HEK293 (cell line): ENCODE measurements around the gene HS3ST6.

Experiments
- ATF2 ChIP-seq: fragments of 450-650 bp; formaldehyde crosslinking; IDR thresholded peaks from 2 replicates; pipeline ENCODE4 v1.5.1; 2016; ENCODE audit warnings: missing biosample characterization, missing genetic modification characterization, low read depth
- ELK4 ChIP-seq: IDR thresholded peaks from 2 replicates; pipeline ENCODE4 v1.6.1; 2011; ENCODE audit warnings: mild to moderate bottlenecking, low read depth, low read length, borderline replicate concordance
- OVOL3 ChIP-seq: fragments of 450-650 bp; formaldehyde crosslinking; IDR thresholded peaks from 2 replicates; pipeline ENCODE4 v1.5.1; 2016; ENCODE audit warnings: missing biosample characterization, missing genetic modification characterization
- SETDB1 ChIP-seq: IDR thresholded peaks from one replicate; pipeline ENCODE4 v1.6.1; 2017; ENCODE audit warnings: mild to moderate bottlenecking, low read length, moderate library complexity, mixed read lengths; ENCODE audit not compliant: insufficient read length
- SP3 ChIP-seq: fragments of 450-650 bp; formaldehyde crosslinking; IDR thresholded peaks from 2 replicates; pipeline ENCODE4 v1.5.1; 2016; ENCODE audit warnings: missing biosample characterization, missing genetic modification characterization
- TCF7L2 ChIP-seq: IDR thresholded peaks from 2 replicates; pipeline ENCODE4 v1.6.1; 2011; ENCODE audit warnings: low read depth, mild to moderate bottlenecking, inconsistent platforms, low read length, moderate library complexity, borderline replicate concordance
- ZNF266 ChIP-seq: fragments of 450-650 bp; formaldehyde crosslinking; IDR thresholded peaks from 2 replicates; pipeline ENCODE4 v1.5.1; 2016; ENCODE audit warnings: missing biosample characterization, missing genetic modification characterization, low read depth
- ZNF37A ChIP-seq: fragments of 450-650 bp; IDR thresholded peaks from 2 replicates; pipeline ENCODE4 v1.5.1; 2018; ENCODE audit warnings: missing biosample characterization, missing genetic modification characterization
- ZNF416 ChIP-seq: fragments of 450-650 bp; formaldehyde crosslinking; IDR thresholded peaks from 2 replicates; pipeline ENCODE4 v1.5.1; 2016; ENCODE audit warnings: missing biosample characterization, missing genetic modification characterization
- ZNF510 ChIP-seq: fragments of 450-650 bp; formaldehyde crosslinking; IDR thresholded peaks from 2 replicates; pipeline ENCODE4 v1.5.1; 2018; ENCODE audit warnings: mild to moderate bottlenecking, missing genetic modification characterization, missing biosample characterization; ENCODE audit not compliant: insufficient replicate concordance
- ZNF571 ChIP-seq: fragments of 450-650 bp; formaldehyde crosslinking; IDR thresholded peaks from 2 replicates; pipeline ENCODE4 v1.5.0; 2017; ENCODE audit warnings: missing biosample characterization, missing genetic modification characterization
- ZNF670 ChIP-seq: fragments of 450-650 bp; formaldehyde crosslinking; IDR thresholded peaks from 2 replicates; pipeline ENCODE4 v1.5.1; 2016; ENCODE audit warnings: missing biosample characterization, missing genetic modification characterization, low read depth
- TF ChIP-seq, protein P1 (sequence below): fragments of 450-650 bp; formaldehyde crosslinking; IDR thresholded peaks from 2 replicates; pipeline ENCODE4 v1.5.1; 2016; ENCODE audit warnings: missing biosample characterization, missing genetic modification characterization
- TF ChIP-seq, protein P2 (sequence below): fragments of 450-650 bp; formaldehyde crosslinking; IDR thresholded peaks from 2 replicates; pipeline ENCODE4; 2016; ENCODE audit warnings: missing biosample characterization, missing genetic modification characterization
- TF ChIP-seq, protein P3 (sequence below): fragments of 450-650 bp; formaldehyde crosslinking; IDR thresholded peaks from 2 replicates; pipeline ENCODE4 v1.5.1; 2016; ENCODE audit warnings: missing biosample characterization, missing genetic modification characterization
- TF ChIP-seq, protein P4 (sequence below): fragments of 450-650 bp; formaldehyde crosslinking; IDR thresholded peaks from 2 replicates; pipeline ENCODE4 v1.5.1; 2016; ENCODE audit warnings: missing biosample characterization, missing genetic modification characterization
- TF ChIP-seq, protein P5 (sequence below): fragments of 450-650 bp; formaldehyde crosslinking; IDR thresholded peaks from 2 replicates; pipeline ENCODE4 v1.5.1; 2016; ENCODE audit warnings: missing biosample characterization, missing genetic modification characterization

HS3ST6 gene

GRCh38 chr16:1959269-1960039 lies 41.2 kb upstream of the HS3ST6 start, which contains the start of gene NDUFB10 (continued):
- TF ChIP-seq ATF2 (tag by site-specific recombination) (no peak), SP3 (tag by site-specific recombination) (peak; percentile 51), ZNF416 (tag by site-specific recombination) (no peak), ZNF266 (tag by site-specific recombination) (no peak), ELK4 (no peak), ZNF37A (tag by site-specific recombination) (no peak), ZNF571 (tag by site-specific recombination) (no peak), ZNF510 (tag by site-specific recombination) (no peak), SETDB1 (no peak), TCF7L2 (no peak), OVOL3 (tag by site-specific recombination) (0 out of 2 replicates have a peak, but pooled peaks have one; percentile 35), ZNF670 (tag by site-specific recombination) (no peak)
- TF ChIP-seq, protein P1, sequence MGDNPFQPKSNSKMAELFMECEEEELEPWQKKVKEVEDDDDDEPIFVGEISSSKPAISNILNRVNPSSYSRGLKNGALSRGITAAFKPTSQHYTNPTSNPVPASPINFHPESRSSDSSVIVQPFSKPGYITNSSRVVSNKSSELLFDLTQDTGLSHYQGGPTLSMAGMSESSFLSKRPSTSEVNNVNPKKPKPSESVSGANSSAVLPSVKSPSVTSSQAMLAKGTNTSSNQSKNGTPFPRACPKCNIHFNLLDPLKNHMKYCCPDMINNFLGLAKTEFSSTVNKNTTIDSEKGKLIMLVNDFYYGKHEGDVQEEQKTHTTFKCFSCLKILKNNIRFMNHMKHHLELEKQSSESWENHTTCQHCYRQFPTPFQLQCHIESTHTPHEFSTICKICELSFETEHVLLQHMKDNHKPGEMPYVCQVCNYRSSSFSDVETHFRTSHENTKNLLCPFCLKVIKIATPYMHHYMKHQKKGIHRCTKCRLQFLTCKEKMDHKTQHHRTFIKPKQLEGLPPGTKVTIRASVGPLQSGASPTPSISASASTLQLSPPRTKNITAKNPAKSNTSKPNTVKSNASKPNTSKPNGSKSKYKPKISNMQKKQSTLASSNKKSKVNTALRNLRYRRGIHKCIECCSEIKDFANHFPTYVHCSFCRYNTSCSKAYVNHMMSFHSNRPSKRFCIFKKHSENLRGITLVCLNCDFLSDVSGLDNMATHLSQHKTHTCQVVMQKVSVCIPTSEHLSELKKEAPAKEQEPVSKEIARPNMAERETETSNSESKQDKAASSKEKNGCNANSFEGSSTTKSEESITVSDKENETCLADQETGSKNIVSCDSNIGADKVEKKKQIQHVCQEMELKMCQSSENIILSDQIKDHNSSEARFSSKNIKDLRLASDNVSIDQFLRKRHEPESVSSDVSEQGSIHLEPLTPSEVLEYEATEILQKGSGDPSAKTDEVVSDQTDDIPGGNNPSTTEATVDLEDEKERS (tag by site-specific recombination): no peak
- TF ChIP-seq, protein P2, sequence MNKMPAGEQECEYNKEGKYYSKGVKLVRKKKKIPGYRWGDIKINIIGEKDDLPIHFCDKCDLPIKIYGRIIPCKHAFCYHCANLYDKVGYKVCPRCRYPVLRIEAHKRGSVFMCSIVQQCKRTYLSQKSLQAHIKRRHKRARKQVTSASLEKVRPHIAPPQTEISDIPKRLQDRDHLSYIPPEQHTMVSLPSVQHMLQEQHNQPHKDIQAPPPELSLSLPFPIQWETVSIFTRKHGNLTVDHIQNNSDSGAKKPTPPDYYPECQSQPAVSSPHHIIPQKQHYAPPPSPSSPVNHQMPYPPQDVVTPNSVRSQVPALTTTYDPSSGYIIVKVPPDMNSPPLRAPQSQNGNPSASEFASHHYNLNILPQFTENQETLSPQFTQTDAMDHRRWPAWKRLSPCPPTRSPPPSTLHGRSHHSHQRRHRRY (tag by site-specific recombination): no peak
- TF ChIP-seq, protein P3, sequence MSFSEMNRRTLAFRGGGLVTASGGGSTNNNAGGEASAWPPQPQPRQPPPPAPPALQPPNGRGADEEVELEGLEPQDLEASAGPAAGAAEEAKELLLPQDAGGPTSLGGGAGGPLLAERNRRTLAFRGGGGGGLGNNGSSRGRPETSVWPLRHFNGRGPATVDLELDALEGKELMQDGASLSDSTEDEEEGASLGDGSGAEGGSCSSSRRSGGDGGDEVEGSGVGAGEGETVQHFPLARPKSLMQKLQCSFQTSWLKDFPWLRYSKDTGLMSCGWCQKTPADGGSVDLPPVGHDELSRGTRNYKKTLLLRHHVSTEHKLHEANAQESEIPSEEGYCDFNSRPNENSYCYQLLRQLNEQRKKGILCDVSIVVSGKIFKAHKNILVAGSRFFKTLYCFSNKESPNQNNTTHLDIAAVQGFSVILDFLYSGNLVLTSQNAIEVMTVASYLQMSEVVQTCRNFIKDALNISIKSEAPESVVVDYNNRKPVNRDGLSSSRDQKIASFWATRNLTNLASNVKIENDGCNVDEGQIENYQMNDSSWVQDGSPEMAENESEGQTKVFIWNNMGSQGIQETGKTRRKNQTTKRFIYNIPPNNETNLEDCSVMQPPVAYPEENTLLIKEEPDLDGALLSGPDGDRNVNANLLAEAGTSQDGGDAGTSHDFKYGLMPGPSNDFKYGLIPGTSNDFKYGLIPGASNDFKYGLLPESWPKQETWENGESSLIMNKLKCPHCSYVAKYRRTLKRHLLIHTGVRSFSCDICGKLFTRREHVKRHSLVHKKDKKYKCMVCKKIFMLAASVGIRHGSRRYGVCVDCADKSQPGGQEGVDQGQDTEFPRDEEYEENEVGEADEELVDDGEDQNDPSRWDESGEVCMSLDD (tag by site-specific recombination): peak; percentile 68
- TF ChIP-seq, protein P4, sequence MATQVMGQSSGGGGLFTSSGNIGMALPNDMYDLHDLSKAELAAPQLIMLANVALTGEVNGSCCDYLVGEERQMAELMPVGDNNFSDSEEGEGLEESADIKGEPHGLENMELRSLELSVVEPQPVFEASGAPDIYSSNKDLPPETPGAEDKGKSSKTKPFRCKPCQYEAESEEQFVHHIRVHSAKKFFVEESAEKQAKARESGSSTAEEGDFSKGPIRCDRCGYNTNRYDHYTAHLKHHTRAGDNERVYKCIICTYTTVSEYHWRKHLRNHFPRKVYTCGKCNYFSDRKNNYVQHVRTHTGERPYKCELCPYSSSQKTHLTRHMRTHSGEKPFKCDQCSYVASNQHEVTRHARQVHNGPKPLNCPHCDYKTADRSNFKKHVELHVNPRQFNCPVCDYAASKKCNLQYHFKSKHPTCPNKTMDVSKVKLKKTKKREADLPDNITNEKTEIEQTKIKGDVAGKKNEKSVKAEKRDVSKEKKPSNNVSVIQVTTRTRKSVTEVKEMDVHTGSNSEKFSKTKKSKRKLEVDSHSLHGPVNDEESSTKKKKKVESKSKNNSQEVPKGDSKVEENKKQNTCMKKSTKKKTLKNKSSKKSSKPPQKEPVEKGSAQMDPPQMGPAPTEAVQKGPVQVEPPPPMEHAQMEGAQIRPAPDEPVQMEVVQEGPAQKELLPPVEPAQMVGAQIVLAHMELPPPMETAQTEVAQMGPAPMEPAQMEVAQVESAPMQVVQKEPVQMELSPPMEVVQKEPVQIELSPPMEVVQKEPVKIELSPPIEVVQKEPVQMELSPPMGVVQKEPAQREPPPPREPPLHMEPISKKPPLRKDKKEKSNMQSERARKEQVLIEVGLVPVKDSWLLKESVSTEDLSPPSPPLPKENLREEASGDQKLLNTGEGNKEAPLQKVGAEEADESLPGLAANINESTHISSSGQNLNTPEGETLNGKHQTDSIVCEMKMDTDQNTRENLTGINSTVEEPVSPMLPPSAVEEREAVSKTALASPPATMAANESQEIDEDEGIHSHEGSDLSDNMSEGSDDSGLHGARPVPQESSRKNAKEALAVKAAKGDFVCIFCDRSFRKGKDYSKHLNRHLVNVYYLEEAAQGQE: peak; percentile 35; the same call in 1 of the 2 replicates
- TF ChIP-seq, protein P5, sequence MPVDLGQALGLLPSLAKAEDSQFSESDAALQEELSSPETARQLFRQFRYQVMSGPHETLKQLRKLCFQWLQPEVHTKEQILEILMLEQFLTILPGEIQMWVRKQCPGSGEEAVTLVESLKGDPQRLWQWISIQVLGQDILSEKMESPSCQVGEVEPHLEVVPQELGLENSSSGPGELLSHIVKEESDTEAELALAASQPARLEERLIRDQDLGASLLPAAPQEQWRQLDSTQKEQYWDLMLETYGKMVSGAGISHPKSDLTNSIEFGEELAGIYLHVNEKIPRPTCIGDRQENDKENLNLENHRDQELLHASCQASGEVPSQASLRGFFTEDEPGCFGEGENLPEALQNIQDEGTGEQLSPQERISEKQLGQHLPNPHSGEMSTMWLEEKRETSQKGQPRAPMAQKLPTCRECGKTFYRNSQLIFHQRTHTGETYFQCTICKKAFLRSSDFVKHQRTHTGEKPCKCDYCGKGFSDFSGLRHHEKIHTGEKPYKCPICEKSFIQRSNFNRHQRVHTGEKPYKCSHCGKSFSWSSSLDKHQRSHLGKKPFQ: no peak
- TF ChIP-seq, all 188 proteins: peak for 49
